HG03095 (cell line): ENCODE results near the gene CT45A5.
"Not testable (repeated sequence)": the region's sequence is repeated elsewhere in the genome, so short reads cannot be mapped to it uniquely, and the experiment has no call there.

ENCODE experiments used
- ATAC-seq: cut with Tn5 transposase; IDR thresholded peaks from one replicate; pipeline ENCODE4 v1.9.1; 2021; ENCODE audit warnings: moderate library complexity; ENCODE audit not compliant: unreplicated experiment

CT45A5 gene

GRCh38 chrX:135785403-135785802, at the start of gene CT45A5:
Gene CT45A5 (minus strand): TSS chrX:135785503. CDS start chrX:135781729, 3,774 bp downstream.
- not testable (repeated sequence) for ATAC-seq

- not testable (repeated sequence) for ATAC-seq
These were observed 34.6 kb upstream of the CT45A5 start, which contains the start of gene CT45A2 for GRCh38 chrX:135819912-135820311. Gene CT45A2 (minus strand): TSS chrX:135820012. CDS start chrX:135816265, 3,747 bp downstream.

DNA sequence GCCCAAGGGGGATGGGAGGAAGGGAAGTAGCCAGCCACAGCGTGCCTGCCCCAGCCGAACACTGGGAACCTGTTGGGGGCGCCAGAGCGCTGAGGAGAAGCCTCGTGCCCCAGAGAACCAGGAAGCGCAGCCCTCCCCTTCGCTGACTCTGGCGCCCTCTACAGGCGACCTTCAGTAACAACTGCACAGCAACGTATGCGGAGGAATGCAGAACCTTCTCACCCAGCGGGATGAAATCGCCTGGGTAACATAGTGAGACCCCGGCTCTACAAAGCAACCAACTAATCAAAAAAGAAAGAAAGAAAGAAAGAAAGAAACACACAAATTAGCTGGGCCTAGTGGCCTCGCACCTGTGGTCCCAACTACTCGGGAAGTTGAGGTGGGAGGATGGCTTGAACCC, 17.4 kb upstream of the CT45A5 start, which contains the start of gene CT45A6:
TSS of gene CT45A6 (minus strand) at position 101 of the 400 bp plus-strand sequence. CDS start 3,794 bp downstream, outside the sequence.
- ATAC-seq: not testable (repeated sequence)

GRCh38 chrX:135768091-135768490, 17.2 kb downstream of the CT45A5 start, which contains the start of gene CT45A3:
Gene CT45A3 (minus strand): TSS chrX:135768191. CDS start chrX:135764444, 3,747 bp downstream.
- ATAC-seq: not testable (repeated sequence)

DNA sequence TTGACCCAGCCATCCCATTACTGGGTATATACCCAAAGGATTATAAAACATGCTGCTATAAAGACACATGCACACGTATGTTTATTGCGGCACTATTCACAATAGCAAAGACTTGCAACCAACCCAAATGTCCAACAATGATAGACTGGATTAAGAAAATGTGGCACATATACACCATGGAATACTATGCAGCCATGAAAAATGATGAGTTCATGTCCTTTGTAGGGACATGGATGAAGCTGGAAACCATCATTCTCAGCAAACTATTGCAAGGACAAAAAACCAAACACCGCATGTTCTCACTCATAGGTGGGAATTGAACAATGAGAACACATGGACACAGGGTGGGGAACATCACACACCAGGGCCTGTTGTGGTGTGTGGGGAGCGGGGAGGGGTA, 40.6 kb downstream of the CT45A5 start:
- not testable (repeated sequence) for ATAC-seq

- no peak for ATAC-seq
These were observed 44.0 kb downstream of the CT45A5 start for GRCh38 chrX:135741192-135741715.

GRCh38 chrX:135740681-135741149, 44.6 kb downstream of the CT45A5 start:
- ATAC-seq: peak; percentile 62

DNA sequence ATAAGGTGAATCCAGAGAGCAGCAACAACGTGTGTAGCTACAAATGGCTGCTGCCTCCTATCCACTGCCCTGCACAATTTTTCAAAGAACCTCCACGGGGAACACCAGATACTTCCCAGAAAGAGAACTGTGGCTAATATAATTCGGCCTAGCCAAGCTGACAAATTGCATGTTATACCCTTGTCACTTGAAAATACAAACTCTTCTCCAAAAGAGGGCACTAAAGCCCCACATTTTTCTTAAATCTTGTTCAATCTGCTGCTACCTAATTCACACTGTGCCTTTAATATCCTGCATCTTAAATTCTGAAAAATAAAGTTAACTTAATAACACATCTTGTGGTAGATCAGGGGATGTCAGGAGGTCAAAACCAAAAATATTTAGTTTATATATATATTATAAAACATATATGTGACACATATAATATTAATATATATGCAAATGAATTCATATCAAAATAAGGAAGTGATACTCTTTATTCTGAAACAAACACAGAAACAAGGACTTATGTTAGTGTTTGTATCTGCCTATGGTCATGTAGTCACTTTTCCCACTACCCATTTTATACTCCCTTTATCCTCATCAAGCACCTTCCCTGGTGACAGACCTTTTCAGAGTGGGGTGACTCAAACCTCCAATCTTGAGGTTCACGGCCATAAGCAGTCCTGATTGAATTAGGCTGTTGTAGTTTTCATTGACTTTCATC, 47.8 kb downstream of the CT45A5 start:
- no peak for ATAC-seq

GRCh38 chrX:135734666-135735065, 50.6 kb downstream of the CT45A5 start:
- ATAC-seq: not testable (repeated sequence)
